Breast epithelium (tissue), 4 donors: ENCODE data around the gene TSACC. TPM values are rescaled to one million over a fixed set of nuclear protein-coding genes. Genes with fewer than 3 reads are reported as not detected.

Experiments used
- DNase-seq, 2 donors: peaks; one replicate each; pipeline ENCODE4 v3.0.0-alpha.2; 2019; ENCODE audit warnings: low spot score in 2 of 2
- H3K27ac ChIP-seq, 2 donors: fragments of 200-600 bp; sonication (generic) in 1 of 2; one replicate each; pipeline ENCODE4 v1.5.1; 2016 to 2019; ENCODE audit warnings: mild to moderate bottlenecking in 1 of 2
- H3K27me3 ChIP-seq, 2 donors: fragments of 200-600 bp; sonication (generic) in 1 of 2; one replicate each; pipeline versions ENCODE4 v1.5.1 to v1.6.0; 2017 to 2019; ENCODE audit warnings: control low read depth in 1 of 2, mild to moderate bottlenecking in 1 of 2
- H3K36me3 ChIP-seq: fragments of 200-600 bp; one replicate; pipeline ENCODE4 v1.5.1; 2019
- H3K4me1 ChIP-seq, 2 donors: fragments of 200-600 bp; sonication (generic); one replicate each; pipeline ENCODE4 v1.5.1; 2016 to 2019; ENCODE audit warnings: control low read depth in 1 of 2
- H3K4me3 ChIP-seq, 3 donors: fragments of 200-600 bp; sonication (generic); 1 replicate in 2 of 3; 2 replicates in 1 of 3; pipeline ENCODE4 v1.5.1; 2016 to 2019; ENCODE audit warnings: mild to moderate bottlenecking in 3 of 3, moderate library complexity in 2 of 3
- H3K9me3 ChIP-seq, 2 donors: fragments of 200-600 bp; sonication (generic) in 1 of 2; one replicate each; pipeline ENCODE4 v1.5.1; 2016 to 2019; ENCODE audit warnings: control low read depth in 1 of 2
- POLR2A ChIP-seq: fragments of 450-650 bp; IDR thresholded peaks from one replicate; pipeline ENCODE4 v1.6.1; 2016; ENCODE audit warnings: antibody characterized with exemption, mild to moderate bottlenecking, moderate library complexity
- POLR2AphosphoS5 ChIP-seq, 3 donors: sonication (generic); formaldehyde crosslinking; IDR thresholded peaks; one replicate each; pipeline ENCODE4 v1.6.1; 2017; ENCODE audit warnings: antibody characterized with exemption in 3 of 3
- intact Hi-C: fragments of 100-400 bp; cut with DNase I; formaldehyde crosslinking; loops from one replicate; pipeline ENCODE4 v1.15.1; 2023; ENCODE audit warnings: low total_unique reads
- total RNA-seq, 3 donors: library from RNA; depleted of rRNA; stranded (reverse); fragments of >200 nt; gene quantifications; one replicate each; pipeline ENCODE4 v1.1.0, GENCODE V29; 2016
- TF ChIP-seq, protein P1 (sequence below), 3 donors: fragments of 450-650 bp; IDR thresholded peaks; one replicate each; pipeline ENCODE4 v1.5.1; 2016 to 2017; ENCODE audit warnings: antibody characterized with exemption in 3 of 3, mild to moderate bottlenecking in 3 of 3, moderate library complexity in 3 of 3

The TSACC gene
- total RNA-seq, 3 donors from 2014 or later: 1.4 to 1.5 TPM; not detected in 1

DNA sequence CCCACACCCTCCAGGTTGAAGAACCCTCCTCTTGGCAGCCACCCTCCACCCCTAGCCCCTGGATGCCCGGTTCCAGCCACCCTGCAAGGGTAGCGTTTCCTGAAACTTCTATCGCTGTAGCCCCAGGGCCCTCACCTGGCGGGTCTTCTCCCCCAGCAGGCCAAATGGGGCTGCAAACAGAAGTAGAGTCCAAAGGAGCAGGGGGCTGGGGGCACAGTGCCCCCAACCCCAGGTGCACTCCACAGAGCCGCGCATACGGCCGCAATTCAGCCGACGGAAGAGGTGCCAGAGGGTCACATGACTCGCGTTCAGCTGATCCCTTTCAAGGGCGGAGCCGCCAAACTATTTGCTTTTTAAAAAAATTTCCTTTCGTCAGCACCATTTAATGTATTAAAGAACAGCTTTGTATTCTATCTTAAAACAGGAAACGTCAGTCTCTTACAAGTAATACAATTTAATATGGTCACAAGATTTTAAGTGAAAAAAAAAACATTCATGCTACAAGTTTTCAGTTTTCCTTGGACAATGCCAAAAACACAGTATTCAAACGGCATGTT is 42.9 kb upstream of the TSACC start, which contains the start of gene GLMP:
GLMP (minus strand) TSS at position 289 of the 557 bp plus-strand sequence; CDS start at position 255, 34 bp downstream.
- H3K36me3 ChIP-seq: no peaks in the 10 kb centered on the region
- peak; percentile 41 to 62 for DNase-seq
- H3K27ac ChIP-seq: peak within 1 kb of the TSS; percentile 68 to 69
- H3K27me3 ChIP-seq: no peaks in the 10 kb centered on the region
- H3K9me3 ChIP-seq: no peaks in the 10 kb centered on the region
- TF ChIP-seq POLR2AphosphoS5 (IDR thresholded peaks at IDR 0.05) (peak in 2 of 3 donors; percentile 28 to 37), POLR2A (no peak)
- TF ChIP-seq, protein P1, sequence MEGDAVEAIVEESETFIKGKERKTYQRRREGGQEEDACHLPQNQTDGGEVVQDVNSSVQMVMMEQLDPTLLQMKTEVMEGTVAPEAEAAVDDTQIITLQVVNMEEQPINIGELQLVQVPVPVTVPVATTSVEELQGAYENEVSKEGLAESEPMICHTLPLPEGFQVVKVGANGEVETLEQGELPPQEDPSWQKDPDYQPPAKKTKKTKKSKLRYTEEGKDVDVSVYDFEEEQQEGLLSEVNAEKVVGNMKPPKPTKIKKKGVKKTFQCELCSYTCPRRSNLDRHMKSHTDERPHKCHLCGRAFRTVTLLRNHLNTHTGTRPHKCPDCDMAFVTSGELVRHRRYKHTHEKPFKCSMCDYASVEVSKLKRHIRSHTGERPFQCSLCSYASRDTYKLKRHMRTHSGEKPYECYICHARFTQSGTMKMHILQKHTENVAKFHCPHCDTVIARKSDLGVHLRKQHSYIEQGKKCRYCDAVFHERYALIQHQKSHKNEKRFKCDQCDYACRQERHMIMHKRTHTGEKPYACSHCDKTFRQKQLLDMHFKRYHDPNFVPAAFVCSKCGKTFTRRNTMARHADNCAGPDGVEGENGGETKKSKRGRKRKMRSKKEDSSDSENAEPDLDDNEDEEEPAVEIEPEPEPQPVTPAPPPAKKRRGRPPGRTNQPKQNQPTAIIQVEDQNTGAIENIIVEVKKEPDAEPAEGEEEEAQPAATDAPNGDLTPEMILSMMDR (IDR thresholded peaks at IDR 0.05): no peak
- H3K4me3 ChIP-seq: peak within 1 kb of the TSS; percentile 64 to 79 (median 69)
- intact Hi-C loops: loop anchor here (5.0 kb wide), 1 partner anchor 1493 kb away; no protein-coding TSS in a partner anchor
- H3K4me1 ChIP-seq: peaks cover 0 to 3% of the 10 kb centered on the region in 2 donors

DNA sequence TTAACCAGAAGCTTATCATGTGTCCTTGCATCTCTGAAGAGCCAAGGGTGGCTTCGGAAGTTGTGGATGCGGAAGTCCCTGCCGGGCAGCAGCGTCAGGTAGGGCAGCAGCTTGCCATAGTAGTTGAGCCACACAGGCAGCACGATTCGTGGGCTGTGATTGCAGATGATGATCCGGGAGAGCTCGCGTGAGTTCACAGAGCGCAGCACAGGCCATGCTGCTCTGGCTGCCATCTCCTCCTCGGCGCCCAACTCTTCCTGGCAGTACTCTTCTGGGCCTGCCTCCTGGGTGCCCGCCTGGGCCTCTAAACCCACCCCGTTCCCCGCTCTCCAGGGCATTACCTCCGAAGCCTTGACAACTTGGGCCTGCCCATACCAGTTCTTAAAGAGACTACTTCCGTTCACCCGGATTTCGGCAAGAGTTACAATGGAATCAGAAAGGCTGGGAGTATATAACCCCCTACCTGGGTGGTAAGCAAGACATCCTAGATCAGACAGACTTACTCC is 39.4 kb upstream of the TSACC start, which contains the start of gene VHLL:
VHLL (minus strand) TSS at position 456 of the 506 bp plus-strand sequence; CDS start at position 338, 118 bp downstream.
- Histone ChIP-seq H3K36me3 (no peaks in the 10 kb centered on the region), H3K4me1 (peaks cover 0 to 3% of the 10 kb centered on the region in 2 donors), H3K4me3 (no peak within 1 kb of the TSS), H3K27ac (no peak within 1 kb of the TSS), H3K9me3 (no peaks in the 10 kb centered on the region), H3K27me3 (no peaks in the 10 kb centered on the region)
- no peak for TF ChIP-seq POLR2A
- TF ChIP-seq, protein P1 (IDR thresholded peaks at IDR 0.05): no peak
- no peak for TF ChIP-seq POLR2AphosphoS5 (IDR thresholded peaks at IDR 0.05)
- no peak for DNase-seq
- intact Hi-C loops: loop anchor here (2.0 to 5.0 kb wide), 2 partner anchors 20 to 1497 kb away; no protein-coding TSS in a partner anchor

DNA sequence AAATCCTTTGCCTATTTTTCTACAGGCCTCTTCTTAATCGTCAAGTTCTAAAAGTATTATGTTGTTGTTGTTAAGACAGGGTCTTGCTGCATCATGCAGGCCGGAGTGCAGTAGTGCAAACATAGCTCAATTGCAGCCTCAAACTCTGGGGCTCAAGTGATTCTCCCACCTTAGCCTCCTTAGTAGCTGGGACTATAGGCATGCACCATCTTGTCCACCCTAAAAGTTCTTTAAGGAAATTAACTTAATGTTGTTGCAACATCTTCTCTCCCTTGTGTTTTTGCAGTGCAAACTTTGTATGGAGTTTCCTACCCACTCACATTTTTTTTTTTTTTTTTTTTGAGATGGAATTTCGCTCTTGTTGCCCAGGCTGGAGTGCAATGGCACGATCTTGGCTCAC is 35.1 kb upstream of the TSACC start:
- no peak for DNase-seq
- no peak overlapping the region for H3K27ac ChIP-seq
- no peaks in the 10 kb centered on the region for H3K4me1 ChIP-seq
- TF ChIP-seq, protein P1 (IDR thresholded peaks at IDR 0.05): no peak
- TF ChIP-seq POLR2A: no peak
- no peak for TF ChIP-seq POLR2AphosphoS5 (IDR thresholded peaks at IDR 0.05)
- no peaks in the 10 kb centered on the region for H3K9me3 ChIP-seq
- no peaks in the 10 kb centered on the region for H3K27me3 ChIP-seq
- no peak overlapping the region for H3K4me3 ChIP-seq
- intact Hi-C loops: no loop called here
- H3K36me3 ChIP-seq: peaks cover 3% of the 10 kb centered on the region

DNA sequence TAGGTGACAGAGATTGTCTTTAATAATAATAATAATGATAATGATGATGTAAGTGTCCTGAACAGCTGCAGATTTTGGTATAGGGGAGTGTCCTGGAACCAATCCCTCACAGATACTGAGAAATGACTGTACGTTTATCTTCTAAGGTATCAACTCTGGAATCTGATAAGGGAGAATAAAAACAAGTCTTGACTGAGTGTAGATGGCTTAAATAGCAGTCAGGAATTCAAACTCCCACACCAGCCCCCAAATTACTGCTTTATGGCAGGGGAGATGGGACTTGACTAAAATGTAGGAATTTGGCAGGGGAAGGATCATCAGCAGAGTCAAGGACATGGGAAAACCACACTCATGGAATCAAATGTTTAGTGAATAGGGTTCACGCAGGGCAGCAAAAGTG is 33.1 kb upstream of the TSACC start:
- Histone ChIP-seq H3K9me3 (no peaks in the 10 kb centered on the region), H3K4me1 (no peaks in the 10 kb centered on the region), H3K4me3 (no peak overlapping the region), H3K27ac (no peak overlapping the region), H3K36me3 (peaks cover 7% of the 10 kb centered on the region), H3K27me3 (no peaks in the 10 kb centered on the region)
- no peak for DNase-seq
- TF ChIP-seq POLR2AphosphoS5 (IDR thresholded peaks at IDR 0.05) (no peak), POLR2A (no peak)
- TF ChIP-seq, protein P1 (IDR thresholded peaks at IDR 0.05): no peak
- intact Hi-C loops: no loop called here

DNA sequence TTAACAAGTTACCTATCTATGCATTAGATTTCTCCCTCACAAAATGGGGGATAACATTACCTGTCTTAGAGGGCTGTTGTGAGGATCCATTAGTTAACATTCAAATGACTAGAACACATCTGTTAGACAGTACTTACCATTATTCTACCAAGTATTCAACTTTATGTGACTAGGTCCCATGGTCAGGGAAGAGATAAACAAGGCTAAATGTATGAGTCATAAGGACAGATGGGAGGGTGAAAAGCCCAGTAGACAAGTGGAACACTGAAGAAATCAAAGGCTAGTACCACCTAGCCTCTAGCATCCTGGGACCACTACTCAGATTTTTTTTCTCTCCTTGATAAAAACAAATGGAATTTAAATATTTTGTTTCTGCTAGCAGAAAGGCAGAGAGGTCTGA is 30.2 kb upstream of the TSACC start:
- no peaks in the 10 kb centered on the region for H3K9me3 ChIP-seq
- no peak overlapping the region for H3K4me3 ChIP-seq
- intact Hi-C loops: no loop called here
- H3K27ac ChIP-seq: no peak overlapping the region
- TF ChIP-seq, protein P1 (IDR thresholded peaks at IDR 0.05): no peak
- TF ChIP-seq POLR2A: no peak
- peaks cover 7% of the 10 kb centered on the region for H3K36me3 ChIP-seq
- H3K27me3 ChIP-seq: no peaks in the 10 kb centered on the region
- no peaks in the 10 kb centered on the region for H3K4me1 ChIP-seq
- DNase-seq: no peak
